GM23338 (cell line): ENCODE results near the gene RELCH. TPM values are rescaled to one million over a fixed set of nuclear protein-coding genes. Genes with fewer than 3 reads are reported as not detected.

Experiments used
- POLR2AphosphoS5 ChIP-seq: IDR thresholded peaks from 2 replicates; pipeline ENCODE4 v1.6.1; 2016; ENCODE audit warnings: antibody characterized with exemption, low read depth
- polyA plus RNA-seq: library from polyadenylated mRNA; unstranded; fragments of >200 nt; fragmentation: Nextera tagmentation; extraction: Ambion mirVana; gene quantifications from 2 replicates; pipeline ENCODE4 v1.2.1, GENCODE V29; 2016
- small RNA-seq: library from RNA; depleted of rRNA; stranded (forward); fragments of <200 nt; gene quantifications from one replicate; pipeline ENCODE3, GENCODE V24; 2014; ENCODE audit warnings: low replicate concordance
- total RNA-seq: library from RNA; depleted of rRNA; stranded (reverse); fragments of >200 nt; shearing (Covaris generic); gene quantifications from 2 replicates; pipeline ENCODE4 v1.2.3, GENCODE V29; 2014; rRNA removed

Gene RELCH
- total and polyA plus RNA-seq, 2 experiments from 2014 or later, result 8.8 to 56.4 TPM

GRCh38 chr18:62357079-62357719, 170.1 kb downstream of the RELCH start (continued):
- TF ChIP-seq POLR2AphosphoS5, result no peak

Small RNA genes lying within 50 kb of the gene (small RNA-seq; reads per million reads assigned to genes)
- gene RF00019, result not detected

Other genes starting within 250 kb of the RELCH start
- gene PIGN, start 199 bp upstream of the RELCH start, total RNA-seq, result 30.3 and 33.0 TPM in 2 replicates
- gene PIGN, start 199 bp upstream of the RELCH start, polyA plus RNA-seq, result 7.9 and 9.4 TPM in 2 replicates
- gene TNFRSF11A, start 138.1 kb downstream of the RELCH start, total RNA-seq, result 7.3 and 25.4 TPM in 2 replicates
- gene TNFRSF11A, start 138.1 kb downstream of the RELCH start, polyA plus RNA-seq, result 3.8 and 5.6 TPM in 2 replicates